ENCODE data around the gene PLEKHG4B. TPM values are rescaled to one million over a fixed set of nuclear protein-coding genes. Genes with fewer than 3 reads are reported as not detected.
"Not testable (repeated sequence)": the region's sequence is repeated elsewhere in the genome, so short reads cannot be mapped to it uniquely, and the experiment has no call there.

Gene PLEKHG4B
- total RNA-seq, 1 donor from 2014 or later = not detected

DNA sequence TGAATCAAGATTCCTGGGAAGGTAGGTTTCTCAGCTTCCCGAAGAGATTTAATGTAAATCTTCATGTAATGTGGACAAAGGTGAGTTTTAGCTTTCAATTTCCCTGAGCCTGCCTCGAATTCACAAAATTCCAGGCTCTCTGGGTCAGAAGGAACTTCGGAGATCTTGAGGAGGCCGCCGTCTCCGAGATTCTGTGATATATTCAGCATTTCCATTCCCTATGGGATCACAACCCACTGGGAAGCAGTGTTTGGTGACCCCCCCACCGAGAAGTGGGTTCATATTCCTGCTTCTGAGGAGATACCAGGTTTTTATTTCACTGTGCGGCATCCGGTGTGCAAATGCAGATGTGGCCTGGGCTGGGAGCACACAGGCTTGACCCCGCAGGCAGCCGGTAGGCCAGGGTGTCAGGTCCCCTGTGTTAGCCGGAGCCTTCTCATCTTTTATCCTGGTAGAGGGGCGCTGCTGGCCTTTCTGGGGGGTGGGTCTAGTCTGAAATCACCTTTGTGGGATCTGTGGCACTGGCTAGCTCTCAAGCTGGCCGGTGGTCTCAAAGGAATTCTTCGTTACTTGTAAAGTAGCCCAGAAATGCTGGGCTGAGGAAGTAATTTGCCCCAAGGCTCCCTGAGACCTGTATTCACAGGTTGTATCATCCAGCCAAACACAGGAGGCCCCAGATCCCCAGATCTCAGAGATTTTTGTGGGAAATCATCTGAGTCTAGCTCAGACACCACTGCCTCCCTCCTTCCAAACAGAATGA lies 1.4 kb downstream of the PLEKHG4B start:
- intact Hi-C loops (cut with micrococcal nuclease) = no loop called here

DNA sequence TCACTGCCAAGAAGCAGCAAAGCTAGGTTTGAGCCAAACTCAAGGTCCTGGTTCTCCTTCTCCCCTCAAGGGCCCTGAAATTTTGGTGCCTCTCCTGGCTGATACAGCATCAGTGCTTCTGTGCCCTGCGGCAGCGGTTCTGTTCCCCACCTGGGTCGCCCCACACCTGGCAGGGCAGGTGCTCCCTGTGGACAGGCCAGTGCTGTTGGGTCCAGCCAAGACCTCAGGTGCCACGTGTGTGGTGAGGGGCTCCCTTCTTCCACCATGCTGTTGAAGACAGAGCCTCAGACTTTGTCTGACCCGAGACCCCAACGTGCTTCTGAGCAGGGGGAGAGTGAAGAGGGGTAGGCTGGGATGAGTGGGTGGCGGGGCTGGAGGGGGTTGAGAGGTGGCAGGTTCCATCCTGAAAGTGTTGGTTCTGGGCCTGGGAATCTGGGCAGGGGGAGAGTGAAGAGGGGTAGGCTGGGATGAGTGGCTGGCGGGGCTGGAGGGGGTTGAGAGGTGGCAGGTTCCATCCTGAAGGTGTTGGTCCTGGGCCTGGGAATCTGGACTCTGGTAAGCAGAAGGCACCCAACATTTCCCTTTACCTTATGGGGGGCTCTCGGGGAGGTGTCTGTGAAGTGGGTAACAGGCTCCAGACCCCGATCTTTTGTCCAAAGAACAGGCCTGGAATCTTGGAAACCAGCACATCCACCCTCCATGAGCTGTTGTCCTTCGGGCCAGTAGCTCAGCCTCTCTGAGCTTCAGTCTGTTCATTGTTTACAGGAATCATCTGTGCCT lies 2.3 kb downstream of the PLEKHG4B start:
- intact Hi-C loops (cut with micrococcal nuclease) = no loop called here

- intact Hi-C loops (cut with micrococcal nuclease) = no loop called here
These were observed 3.4 kb downstream of the PLEKHG4B start for GRCh38 chr5:95241-95980.

DNA sequence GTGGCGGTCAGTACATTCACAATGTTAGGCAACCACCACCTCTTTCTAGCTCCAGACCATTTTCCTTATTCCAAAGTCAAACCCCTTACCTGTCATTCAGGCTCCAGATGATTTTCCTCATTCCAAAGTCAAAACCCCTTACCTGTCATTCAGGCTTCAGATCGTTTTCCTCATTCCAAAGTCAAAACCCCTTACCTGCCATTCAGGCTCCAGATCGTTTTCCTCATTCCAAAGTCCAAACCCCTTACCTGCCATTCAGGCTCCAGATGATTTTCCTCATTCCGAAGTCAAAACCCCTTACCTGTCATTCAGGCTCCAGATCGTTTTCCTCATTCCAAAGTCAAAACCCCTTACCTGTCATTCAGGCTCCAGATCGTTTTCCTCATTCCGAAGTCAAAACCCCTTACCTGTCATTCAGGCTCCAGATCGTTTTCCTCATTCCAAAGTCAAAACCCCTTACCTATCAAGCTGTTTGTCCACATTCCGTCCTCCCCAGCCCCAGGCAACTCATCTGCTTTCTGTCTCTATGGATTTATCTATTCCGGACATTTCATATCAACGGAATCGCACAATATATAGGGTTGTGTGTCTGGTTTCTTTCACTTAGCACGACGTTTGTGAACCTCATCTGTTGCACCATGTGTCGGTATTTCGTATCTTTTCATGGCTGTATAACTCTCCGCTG lies 5.2 kb downstream of the PLEKHG4B start:
- intact Hi-C loops (cut with micrococcal nuclease) = no loop called here

GRCh38 chr5:99815-100214 lies 7.8 kb downstream of the PLEKHG4B start:
- intact Hi-C loops (cut with micrococcal nuclease) = no loop called here

DNA sequence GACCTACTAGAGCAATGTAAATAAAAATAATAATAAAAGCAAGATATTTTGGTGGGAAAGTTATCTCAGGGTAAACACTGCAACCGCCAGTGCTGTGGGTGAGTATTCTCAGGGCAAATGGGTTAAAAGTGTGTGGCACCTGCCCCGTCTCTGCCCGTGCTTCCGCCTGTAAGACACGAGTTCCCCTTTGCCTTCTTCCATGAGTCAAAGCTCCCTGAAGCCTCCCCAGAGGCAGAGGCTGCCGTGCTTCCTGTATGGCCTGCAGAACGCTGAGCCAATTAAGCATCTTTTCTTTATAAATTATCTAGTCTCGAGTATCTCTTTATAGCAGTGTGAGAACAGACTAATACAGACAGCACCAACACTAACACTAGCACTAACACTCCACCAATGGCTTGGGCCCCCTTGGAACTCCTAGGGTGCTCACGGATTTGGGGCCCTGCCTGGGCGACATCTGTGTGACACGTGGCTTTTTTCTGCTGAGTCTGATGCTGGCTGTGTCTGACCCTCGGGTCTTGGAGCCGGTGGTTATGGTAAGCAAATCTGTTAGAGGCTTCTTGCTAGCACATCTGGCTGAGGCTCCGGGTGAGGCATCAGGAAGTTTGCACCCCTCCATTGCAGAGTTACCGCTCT lies 10.6 kb downstream of the PLEKHG4B start:
- intact Hi-C loops (cut with micrococcal nuclease) = no loop called here

GRCh38 chr5:104106-104505 lies 12.1 kb downstream of the PLEKHG4B start:
- intact Hi-C loops (cut with micrococcal nuclease) = not testable (repeated sequence)

- intact Hi-C loops (cut with micrococcal nuclease) = no loop called here
These were observed 12.9 kb downstream of the PLEKHG4B start for GRCh38 chr5:104778-105296.

DNA sequence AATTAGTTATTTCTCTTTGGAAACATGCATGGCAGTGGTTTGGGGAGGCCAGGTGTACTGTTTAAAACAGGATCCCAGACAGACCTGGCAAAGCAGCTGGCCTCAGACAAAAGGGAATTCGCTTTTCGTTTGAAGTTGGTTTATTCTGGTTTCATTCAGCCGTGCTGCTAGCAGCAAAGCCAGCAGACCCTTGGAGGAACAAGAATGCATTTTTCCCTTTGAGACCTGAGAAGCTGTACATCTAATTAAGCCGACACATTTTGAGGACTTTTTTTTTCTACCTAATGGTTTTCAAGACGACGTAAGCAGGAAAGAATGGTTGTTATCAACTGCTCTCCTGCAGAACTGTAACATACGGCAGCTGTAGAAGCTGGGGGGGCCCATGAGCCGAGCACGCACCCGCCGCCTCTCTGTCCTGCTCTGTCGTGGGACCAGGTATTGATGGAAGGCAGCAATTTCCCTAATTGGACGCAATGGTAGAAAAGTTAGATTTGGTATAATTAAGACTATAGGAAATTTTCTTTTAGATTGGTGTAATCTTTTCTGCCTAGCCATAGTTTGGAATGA lies 13.6 kb downstream of the PLEKHG4B start:
- intact Hi-C loops (cut with micrococcal nuclease) = no loop called here

- intact Hi-C loops (cut with micrococcal nuclease) = no loop called here
These were observed 14.6 kb downstream of the PLEKHG4B start for GRCh38 chr5:106587-106986.

DNA sequence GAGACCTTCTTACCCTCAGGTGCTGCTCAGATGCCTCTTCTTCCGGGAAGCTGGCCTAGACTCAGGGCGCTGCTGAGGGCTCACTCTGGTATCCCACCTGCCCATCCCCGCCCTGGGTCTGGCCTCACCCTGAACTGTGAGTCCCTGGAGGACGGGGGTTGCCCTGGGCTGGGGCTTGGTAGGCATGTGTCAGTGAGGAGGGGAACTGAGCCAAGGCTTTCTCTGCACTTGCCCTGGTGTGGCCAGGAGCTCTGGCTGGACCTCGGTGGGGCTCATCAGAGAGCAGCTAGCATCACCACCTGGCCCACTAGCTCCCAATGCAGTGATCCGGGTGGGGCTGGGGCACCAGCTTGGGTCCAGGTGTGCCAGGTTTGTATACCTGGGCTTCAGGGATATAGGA lies 15.6 kb downstream of the PLEKHG4B start:
- intact Hi-C loops (cut with micrococcal nuclease) = no loop called here

DNA sequence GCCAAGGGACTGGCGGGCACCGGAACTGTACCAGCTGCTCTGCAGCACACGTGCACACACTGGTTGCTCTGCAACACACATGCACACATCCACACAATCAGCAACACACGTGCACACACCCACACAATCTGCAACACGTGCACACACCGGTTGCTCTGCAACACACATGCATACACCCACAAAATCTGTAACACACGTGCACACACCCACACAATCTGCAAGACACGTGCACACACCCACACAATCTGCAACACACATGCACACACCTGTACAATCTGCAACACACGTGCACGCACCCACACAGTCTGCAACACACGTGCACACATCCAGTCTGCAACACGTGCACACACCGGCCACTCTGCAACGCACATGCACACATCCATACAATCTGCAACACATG lies 17.9 kb downstream of the PLEKHG4B start:
- intact Hi-C loops (cut with micrococcal nuclease) = no loop called here

DNA sequence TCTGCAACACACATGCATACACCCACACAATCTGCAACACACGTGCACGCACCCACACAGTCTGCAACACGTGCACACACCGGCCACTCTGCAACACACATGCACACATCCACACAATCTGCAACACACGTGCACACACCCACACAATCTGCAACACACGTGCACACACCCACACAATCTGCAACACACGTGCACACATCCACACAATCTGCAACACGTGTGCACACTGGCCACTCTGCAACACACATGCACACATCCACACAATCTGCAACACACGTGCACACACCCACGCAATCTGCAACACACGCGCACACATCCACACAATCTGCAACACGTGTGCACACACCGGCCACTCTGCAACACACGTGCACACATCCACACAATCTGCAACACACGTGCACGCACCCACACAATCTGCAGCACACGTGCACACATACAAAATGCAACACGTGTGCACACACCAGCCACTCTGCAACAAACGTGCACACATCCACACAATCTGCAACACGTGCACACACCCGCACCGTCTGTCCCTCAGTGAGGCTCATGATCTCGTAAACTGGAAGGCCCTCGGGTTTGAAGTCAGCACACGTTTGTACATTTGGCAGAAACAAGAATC lies 18.4 kb downstream of the PLEKHG4B start:
- intact Hi-C loops (cut with micrococcal nuclease) = no loop called here

- intact Hi-C loops (cut with micrococcal nuclease) = no loop called here
These were observed 19.2 kb downstream of the PLEKHG4B start for GRCh38 chr5:111171-111570.

DNA sequence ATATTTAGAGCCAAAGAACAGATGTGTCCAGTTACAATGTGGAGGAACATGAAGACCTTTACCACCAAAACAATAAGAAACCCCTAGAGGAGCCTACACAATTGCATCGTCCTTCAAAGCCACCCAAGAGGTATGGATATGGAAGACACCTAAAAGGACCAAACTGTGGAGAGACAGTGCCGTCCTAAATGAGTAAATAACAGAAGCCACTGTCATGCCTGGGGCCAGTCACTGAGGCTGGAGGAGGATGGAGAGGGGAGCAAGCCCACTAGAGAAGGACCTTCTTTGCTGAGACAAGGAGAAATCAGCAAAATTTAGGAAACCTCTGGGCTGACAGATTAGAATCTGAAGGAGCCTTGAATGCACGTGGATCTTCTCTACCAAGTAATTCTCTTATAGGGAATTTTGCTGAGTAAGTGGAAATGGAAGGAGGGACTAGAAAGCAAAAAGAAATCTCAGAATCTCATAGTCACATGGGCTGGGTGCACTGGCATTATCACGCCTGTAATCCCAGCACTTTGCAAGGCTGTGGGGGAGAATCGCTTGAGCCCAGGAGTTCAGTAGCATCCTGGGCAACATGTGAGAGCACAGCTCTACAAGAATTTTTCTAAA lies 27.6 kb downstream of the PLEKHG4B start:
- intact Hi-C loops (cut with micrococcal nuclease) = no loop called here

- intact Hi-C loops (cut with micrococcal nuclease) = no loop called here
These were observed 29.5 kb downstream of the PLEKHG4B start for GRCh38 chr5:121432-121831.

GRCh38 chr5:125815-126214 lies 33.8 kb downstream of the PLEKHG4B start:
- intact Hi-C loops (cut with micrococcal nuclease) = no loop called here

- intact Hi-C loops (cut with micrococcal nuclease) = no loop called here
These were observed 34.8 kb downstream of the PLEKHG4B start for GRCh38 chr5:126806-127205.

DNA sequence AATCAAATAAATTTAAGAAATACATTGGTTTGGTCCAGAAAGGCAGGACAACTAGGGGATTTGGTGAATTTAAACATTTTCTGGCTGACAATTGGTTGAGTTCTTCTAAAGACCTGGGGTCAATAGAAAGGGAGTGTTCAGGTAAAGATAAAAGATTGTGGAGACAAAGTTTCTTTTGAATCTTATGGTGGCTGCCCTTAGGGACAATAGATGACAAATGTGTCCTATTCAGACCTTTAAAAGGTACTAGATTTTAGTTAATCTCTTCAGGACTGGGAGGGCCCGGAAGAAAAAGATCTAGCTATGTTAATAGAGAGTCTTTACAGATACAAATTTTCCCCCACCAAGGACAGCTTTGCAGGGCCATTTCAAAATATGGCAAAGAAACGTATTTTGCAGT lies 35.9 kb downstream of the PLEKHG4B start:
- intact Hi-C loops (cut with micrococcal nuclease) = no loop called here

- intact Hi-C loops (cut with micrococcal nuclease) = no loop called here
These were observed 36.5 kb downstream of the PLEKHG4B start for GRCh38 chr5:128446-128845.
